ENCODE results near the gene ALPK1. TPM values are rescaled to one million over a fixed set of nuclear protein-coding genes. Genes with fewer than 3 reads are reported as not detected.

The ALPK1 gene
- polyA plus RNA-seq, 1 donor from 2014 or later: 0.10 TPM

- no peak overlapping the region for H3K27ac ChIP-seq (ENCODE audit: low read length)
Measured at GRCh38 chr4:112448306-112449132, 151.3 kb downstream of the ALPK1 start.

GRCh38 chr4:112449708-112450107 lies 152.5 kb downstream of the ALPK1 start:
- peaks cover 6% of the 10 kb centered on the region for H3K9me3 ChIP-seq (ENCODE audit: low read length)
- H3K4me2 ChIP-seq (ENCODE audit: low read length): no peak overlapping the region
- no peaks in the 10 kb centered on the region for H4K20me1 ChIP-seq (ENCODE audit: insufficient read depth)
- no peaks in the 10 kb centered on the region for H3K27me3 ChIP-seq (ENCODE audit: insufficient read depth, low read depth, low read length)
- no peak for TF ChIP-seq MXI1 (conservative IDR thresholded peaks at IDR 0.05; ENCODE audit: poor library complexity, severe bottlenecking)
- TF ChIP-seq TAF1 (IDR thresholded peaks at IDR 0.05; ENCODE audit: low read depth): no peak
- TF ChIP-seq REST (IDR thresholded peaks at IDR 0.05; ENCODE audit: borderline replicate concordance): no peak
- TF ChIP-seq RAD21 (conservative IDR thresholded peaks at IDR 0.05): no peak
- TF ChIP-seq EZH2 (IDR thresholded peaks at IDR 0.05; ENCODE audit: borderline replicate concordance, insufficient read depth, low read length, poor library complexity, severe bottlenecking): no peak
- TF ChIP-seq, protein P1, sequence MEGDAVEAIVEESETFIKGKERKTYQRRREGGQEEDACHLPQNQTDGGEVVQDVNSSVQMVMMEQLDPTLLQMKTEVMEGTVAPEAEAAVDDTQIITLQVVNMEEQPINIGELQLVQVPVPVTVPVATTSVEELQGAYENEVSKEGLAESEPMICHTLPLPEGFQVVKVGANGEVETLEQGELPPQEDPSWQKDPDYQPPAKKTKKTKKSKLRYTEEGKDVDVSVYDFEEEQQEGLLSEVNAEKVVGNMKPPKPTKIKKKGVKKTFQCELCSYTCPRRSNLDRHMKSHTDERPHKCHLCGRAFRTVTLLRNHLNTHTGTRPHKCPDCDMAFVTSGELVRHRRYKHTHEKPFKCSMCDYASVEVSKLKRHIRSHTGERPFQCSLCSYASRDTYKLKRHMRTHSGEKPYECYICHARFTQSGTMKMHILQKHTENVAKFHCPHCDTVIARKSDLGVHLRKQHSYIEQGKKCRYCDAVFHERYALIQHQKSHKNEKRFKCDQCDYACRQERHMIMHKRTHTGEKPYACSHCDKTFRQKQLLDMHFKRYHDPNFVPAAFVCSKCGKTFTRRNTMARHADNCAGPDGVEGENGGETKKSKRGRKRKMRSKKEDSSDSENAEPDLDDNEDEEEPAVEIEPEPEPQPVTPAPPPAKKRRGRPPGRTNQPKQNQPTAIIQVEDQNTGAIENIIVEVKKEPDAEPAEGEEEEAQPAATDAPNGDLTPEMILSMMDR (IDR thresholded peaks at IDR 0.05; ENCODE audit: poor library complexity, severe bottlenecking): no peak
- no peak overlapping the region for H3K27ac ChIP-seq (ENCODE audit: low read length)
- H3K36me3 ChIP-seq (ENCODE audit: insufficient read depth, low read length): no peaks in the 10 kb centered on the region
- H3F3A ChIP-seq (ENCODE audit: insufficient read depth, low read length, poor library complexity, severe bottlenecking): no peaks in the 10 kb centered on the region
- no peak overlapping the region for H3K4me3 ChIP-seq (ENCODE audit: low read length)
- H3K79me2 ChIP-seq (replicated peaks; ENCODE audit: insufficient read depth, low read length): no peaks in the 10 kb centered on the region
- no peak overlapping the region for H2AFZ ChIP-seq (ENCODE audit: low read depth, low read length)
- H3K9ac ChIP-seq (ENCODE audit: low read length): no peak overlapping the region
- H3K9me2 ChIP-seq (ENCODE audit: insufficient read depth, low read length): no peaks in the 10 kb centered on the region

More at GRCh38 chr4:112448306-112449132, 151.3 kb downstream of the ALPK1 start:
- Histone ChIP-seq H3K4me3 (ENCODE audit: low read length) (no peak overlapping the region), H3K9ac (ENCODE audit: low read length) (no peak overlapping the region), H3K27me3 (ENCODE audit: insufficient read depth, low read depth, low read length) (no peaks in the 10 kb centered on the region), H2AFZ (ENCODE audit: low read depth, low read length) (no peak overlapping the region), H3K79me2 (replicated peaks; ENCODE audit: insufficient read depth, low read length) (no peaks in the 10 kb centered on the region), H3K36me3 (ENCODE audit: insufficient read depth, low read length) (no peaks in the 10 kb centered on the region), H3K4me2 (ENCODE audit: low read length) (no peak overlapping the region), H3K9me2 (ENCODE audit: insufficient read depth, low read length) (no peaks in the 10 kb centered on the region), H4K20me1 (ENCODE audit: insufficient read depth) (no peaks in the 10 kb centered on the region), H3K9me3 (ENCODE audit: low read length) (peaks cover 6% of the 10 kb centered on the region), H3F3A (ENCODE audit: insufficient read depth, low read length, poor library complexity, severe bottlenecking) (no peaks in the 10 kb centered on the region)
- TF ChIP-seq REST (IDR thresholded peaks at IDR 0.05; ENCODE audit: borderline replicate concordance): no peak
- TF ChIP-seq, protein P1 (IDR thresholded peaks at IDR 0.05; ENCODE audit: poor library complexity, severe bottlenecking): no peak
- TF ChIP-seq MXI1 (conservative IDR thresholded peaks at IDR 0.05; ENCODE audit: poor library complexity, severe bottlenecking): no peak
- TF ChIP-seq EZH2 (IDR thresholded peaks at IDR 0.05; ENCODE audit: borderline replicate concordance, insufficient read depth, low read length, poor library complexity, severe bottlenecking): no peak
- TF ChIP-seq POLR2AphosphoS5 (IDR thresholded peaks at IDR 0.05): no peak
- TF ChIP-seq EP300 (conservative IDR thresholded peaks at IDR 0.05; ENCODE audit: poor library complexity, severe bottlenecking): no peak
- no peak for TF ChIP-seq TAF1 (IDR thresholded peaks at IDR 0.05; ENCODE audit: low read depth)
- no peak for TF ChIP-seq RAD21 (conservative IDR thresholded peaks at IDR 0.05)
- no peak for TF ChIP-seq SMC3 (conservative IDR thresholded peaks at IDR 0.05; ENCODE audit: poor library complexity)

Data from neural cell (in vitro differentiated cells).